ENCODE results near the gene ADH1C.

ADH1C gene

DNA sequence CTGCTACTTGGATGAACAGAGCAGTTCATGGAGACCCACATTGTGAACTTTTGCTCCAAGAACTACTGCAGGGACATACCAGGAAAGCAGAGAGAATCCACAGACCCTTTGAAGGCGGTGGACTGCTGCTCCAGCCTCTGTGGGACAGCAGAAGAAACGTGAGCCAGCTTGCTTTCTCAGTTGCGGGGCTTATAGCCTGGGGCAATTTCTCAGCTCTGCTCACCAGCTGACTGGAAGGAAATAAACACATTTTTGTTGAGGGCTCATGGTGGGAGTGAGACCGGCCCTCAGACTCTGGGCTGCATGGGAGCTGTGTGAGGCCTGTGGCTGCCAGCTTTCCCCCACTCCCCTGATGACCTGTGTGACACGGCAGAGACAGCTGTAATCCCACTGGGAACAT lies 59.2 kb downstream of the ADH1C start:
- Histone ChIP-seq H3K27ac (ENCODE audit: low read length) (no peak overlapping the region), H3K9me3 (ENCODE audit: control insufficient read depth in 1 of 2, low read length in 2 of 2) (no peaks in the 10 kb centered on the region), H3K36me3 (ENCODE audit: control insufficient read depth in 1 of 2, insufficient read depth in 2 of 2, low read length in 2 of 2) (no peaks in the 10 kb centered on the region), H3K4me1 (ENCODE audit: control insufficient read depth in 1 of 2, insufficient read depth in 2 of 2, low read length in 2 of 2) (no peaks in the 10 kb centered on the region), H3K4me3 (ENCODE audit: low read depth in 1 of 2, low read length in 2 of 2) (no peak overlapping the region), H3K27me3 (ENCODE audit: low read depth, low read length) (no peaks in the 10 kb centered on the region)

DNA sequence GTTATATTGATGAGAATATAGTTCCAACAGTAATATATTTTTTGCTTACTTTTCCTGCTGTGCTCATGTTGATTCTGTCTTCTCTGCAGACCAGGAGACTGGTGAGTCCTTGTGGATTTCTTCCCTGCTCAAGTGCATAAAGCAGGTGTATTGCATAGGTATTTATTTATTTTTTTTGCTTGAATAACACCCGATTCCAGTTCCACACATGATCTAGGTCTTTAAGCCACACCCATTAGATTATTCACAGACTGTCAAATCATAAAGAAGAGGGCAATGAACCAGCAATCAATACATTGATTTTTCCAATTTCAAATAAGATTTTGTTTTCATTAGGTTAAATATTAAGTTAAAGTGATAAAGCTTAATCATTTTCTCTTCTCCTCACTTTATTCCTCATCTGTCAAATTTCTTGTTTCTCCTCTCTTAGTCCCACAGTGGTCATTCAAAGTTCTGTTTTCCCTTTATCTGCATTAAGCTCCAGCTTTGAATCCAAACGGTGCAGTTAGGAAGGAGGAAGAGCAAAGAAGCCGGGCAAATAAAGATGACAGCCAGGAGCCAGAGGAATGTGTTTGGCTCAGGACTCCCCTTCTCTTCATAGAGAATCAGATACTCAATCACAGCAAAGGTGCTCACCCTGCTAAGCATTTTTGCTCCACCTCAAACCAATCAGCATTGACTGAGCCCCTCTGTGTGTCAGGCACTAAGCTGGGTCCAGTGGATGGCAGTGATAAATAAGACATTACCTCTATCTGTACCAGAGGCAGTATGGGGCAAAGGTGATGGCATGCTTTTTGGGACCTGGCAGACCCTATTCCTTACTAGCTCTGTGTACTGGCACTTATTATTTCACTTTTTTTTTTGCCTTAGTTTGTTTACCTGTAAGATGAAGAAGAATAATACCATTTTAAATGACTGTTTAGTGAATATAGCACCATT lies 61.4 kb downstream of the ADH1C start, which contains the start of gene ADH1A:
Gene ADH1A, minus strand, starts transcription at position 138 of the 939 bp plus-strand sequence. Its CDS starts 71 bp downstream, at position 67.
- H3K36me3 ChIP-seq (ENCODE audit: control insufficient read depth in 1 of 2, insufficient read depth in 2 of 2, low read length in 2 of 2), result no peaks in the 10 kb centered on the region
- H3K27ac ChIP-seq (ENCODE audit: low read length), result no peak within 1 kb of the TSS
- no peaks in the 10 kb centered on the region for H3K4me1 ChIP-seq (ENCODE audit: control insufficient read depth in 1 of 2, insufficient read depth in 2 of 2, low read length in 2 of 2)
- no peak within 1 kb of the TSS for H3K4me3 ChIP-seq (ENCODE audit: low read depth in 1 of 2, low read length in 2 of 2)
- H3K27me3 ChIP-seq (ENCODE audit: low read depth, low read length), result no peaks in the 10 kb centered on the region
- no peaks in the 10 kb centered on the region for H3K9me3 ChIP-seq (ENCODE audit: control insufficient read depth in 1 of 2, low read length in 2 of 2)
